Type B pancreatic cell (in vitro differentiated cells): ENCODE results near the gene NSD1. TPM values are rescaled to one million over a fixed set of nuclear protein-coding genes. Genes with fewer than 3 reads are reported as not detected.

ENCODE experiments used
- DNase-seq: peaks from one replicate; pipeline ENCODE4 v3.0.0; 2021; ENCODE audit warnings: mixed read lengths; ENCODE audit not compliant: unreplicated experiment; ENCODE audit errors: extremely low spot score
- H3K27ac Mint-ChIP-seq: 2 replicates; pipeline ENCODE4 v1.8.0; 2021; ENCODE audit warnings: mild to moderate bottlenecking, mixed read lengths
- H3K27me3 Mint-ChIP-seq: 2 replicates; pipeline ENCODE4 v1.8.0; 2021; ENCODE audit warnings: mixed read lengths
- H3K36me3 Mint-ChIP-seq: 2 replicates; pipeline ENCODE4 v1.8.0; 2021; ENCODE audit warnings: mixed read lengths
- H3K4me1 Mint-ChIP-seq: one replicate; pipeline ENCODE4 v1.8.0; 2021; ENCODE audit warnings: mixed read lengths; ENCODE audit not compliant: unreplicated experiment
- H3K4me3 Mint-ChIP-seq: 2 replicates; pipeline ENCODE4 v1.8.0; 2021; ENCODE audit warnings: mild to moderate bottlenecking, mixed read lengths
- H3K9me3 Mint-ChIP-seq: 2 replicates; pipeline ENCODE4 v1.8.0; 2021; ENCODE audit warnings: mixed read lengths
- CTCF ChIP-seq: fragments of 200-600 bp; sonication (generic); conservative IDR thresholded peaks from 2 replicates; pipeline ENCODE4 v1.5.0; 2021; ENCODE audit warnings: antibody characterized with exemption, mild to moderate bottlenecking
- total RNA-seq: library from RNA; stranded (reverse); gene quantifications from 2 replicates; pipeline ENCODE4 v1.2.1, GENCODE V29; 2021; ENCODE audit warnings: low replicate concordance

Gene NSD1
- total RNA-seq, 1 donor from 2014 or later, result 115 TPM

DNA sequence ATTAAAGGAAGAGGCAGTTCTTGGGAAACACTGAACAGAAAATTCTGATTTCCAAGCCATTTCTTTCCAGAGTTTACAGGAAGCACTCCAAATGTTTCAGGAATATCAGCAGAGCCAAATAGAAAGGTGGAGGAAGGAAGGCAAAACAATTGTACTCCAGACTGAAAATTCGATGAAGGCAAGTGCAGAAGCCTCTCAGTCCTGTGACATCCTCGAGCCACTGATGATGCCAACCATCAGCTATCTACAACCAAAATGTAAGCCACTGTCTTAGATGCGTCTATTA is 215.7 kb downstream of the NSD1 start:
- no peak for DNase-seq
- H3K27me3 Mint-ChIP-seq, result peaks cover 2% of the 10 kb centered on the region
- peak overlapping the region; percentile 100 for H3K4me3 Mint-ChIP-seq
- no peaks in the 10 kb centered on the region for H3K36me3 Mint-ChIP-seq
- no peak for TF ChIP-seq CTCF
- no peaks in the 10 kb centered on the region for H3K9me3 Mint-ChIP-seq
- H3K27ac Mint-ChIP-seq, result peak overlapping the region; percentile 99
- H3K4me1 Mint-ChIP-seq, result peaks cover 27% of the 10 kb centered on the region

GRCh38 chr5:177349762-177350161 is 216.2 kb downstream of the NSD1 start:
- peaks cover 27% of the 10 kb centered on the region for H3K4me1 Mint-ChIP-seq
- H3K36me3 Mint-ChIP-seq, result no peaks in the 10 kb centered on the region
- no peaks in the 10 kb centered on the region for H3K9me3 Mint-ChIP-seq
- peak overlapping the region; percentile 99 for H3K27ac Mint-ChIP-seq
- DNase-seq, result no peak
- peak overlapping the region; percentile 100 for H3K4me3 Mint-ChIP-seq
- TF ChIP-seq CTCF, result no peak
- peaks cover 7% of the 10 kb centered on the region for H3K27me3 Mint-ChIP-seq

Other genes starting within 250 kb of the NSD1 start
- gene HK3, start 234.4 kb upstream of the NSD1 start, total RNA-seq, result 0.77 TPM in 1 of 2 replicates, not detected in the other
- gene UIMC1, start 127.0 kb upstream of the NSD1 start, total RNA-seq, result 30.7 and 39.1 TPM in 2 replicates
- 20.2 and 31.0 TPM in 2 replicates for gene ZNF346, start 111.1 kb upstream of the NSD1 start, total RNA-seq
- 33.0 and 34.1 TPM in 2 replicates for gene FGFR4, start 46.9 kb upstream of the NSD1 start, total RNA-seq
- 42.6 and 46.2 TPM in 2 replicates for gene RAB24, start 169.9 kb downstream of the NSD1 start, total RNA-seq
- gene PRELID1, start 170.0 kb downstream of the NSD1 start, total RNA-seq, result 126 and 163 TPM in 2 replicates
- 10.2 and 29.5 TPM in 2 replicates for gene MXD3, start 178.1 kb downstream of the NSD1 start, total RNA-seq
- 102 and 129 TPM in 2 replicates for gene LMAN2, start 217.9 kb downstream of the NSD1 start, total RNA-seq
- 8.9 and 16.6 TPM in 2 replicates for gene RGS14, start 224.2 kb downstream of the NSD1 start, total RNA-seq